ENCODE data around the gene KRTAP12-3. TPM values are rescaled to one million over a fixed set of nuclear protein-coding genes. Genes with fewer than 3 reads are reported as not detected.

KRTAP12-3 gene
- total RNA-seq, 1 experiment from 2014 or later = not detected

DNA sequence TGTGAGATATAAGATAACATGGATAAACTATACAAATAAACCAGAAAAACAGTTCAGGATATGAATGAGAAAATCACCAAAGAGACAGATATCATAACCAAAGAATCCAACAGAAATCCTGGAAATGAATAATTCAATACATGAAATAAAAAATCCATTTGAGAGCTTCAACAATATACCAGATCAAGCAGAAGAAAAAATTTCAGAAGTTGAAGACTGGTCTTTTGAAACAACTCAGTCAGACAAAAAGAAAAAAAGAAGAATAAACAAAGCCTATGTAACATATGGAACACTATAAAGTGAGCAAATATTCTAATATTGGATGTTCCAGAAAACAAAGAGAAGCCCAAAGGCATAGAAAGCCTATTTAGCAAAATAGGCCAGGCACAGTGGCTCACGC, 14.2 kb downstream of the KRTAP12-3 start:
- H3K4me1 Mint-ChIP-seq = peaks cover 3% of the 10 kb centered on the region; the same call in 1 of the 2 replicates
- CTCF ChIA-PET = no interaction called here
- ATAC-seq = no peak

DNA sequence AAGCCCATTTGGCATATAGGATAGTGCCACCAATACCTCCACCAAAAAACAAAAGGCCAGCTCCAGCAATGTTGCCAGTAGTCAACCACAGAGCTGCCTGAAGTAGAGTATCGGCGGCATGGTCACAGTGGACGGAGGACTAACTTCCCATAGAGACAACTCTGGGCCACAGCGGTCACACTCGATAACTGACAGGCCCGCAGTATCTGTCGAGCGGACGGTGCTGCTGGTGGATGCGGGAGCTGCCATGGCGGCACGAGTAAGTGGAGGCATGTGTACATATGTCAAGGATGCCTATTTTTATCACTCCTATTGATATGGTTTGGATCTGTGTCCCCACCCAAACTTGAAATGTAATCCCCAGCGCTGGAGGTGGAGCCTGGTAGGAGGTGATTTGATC, 20.1 kb downstream of the KRTAP12-3 start:
- CTCF ChIA-PET = no interaction called here
- peaks cover 2% of the 10 kb centered on the region for H3K36me3 Mint-ChIP-seq
- POLR2A ChIA-PET = no interaction called here
- peaks cover 5% of the 10 kb centered on the region; the same call in 1 of the 2 replicates for H3K27me3 Mint-ChIP-seq (ENCODE audit: low read depth)
- H3K4me3 Mint-ChIP-seq = no peak overlapping the region
- DNase-seq (ENCODE audit: low spot score) (no peak), ATAC-seq (no peak)
- TF ChIP-seq SP1 (CRISPR knock-in tag; conservative IDR thresholded peaks at IDR 0.05) = no peak
- no peak for TF ChIP-seq FOXJ3 (CRISPR knock-in tag; IDR thresholded peaks at IDR 0.05; ENCODE audit: borderline replicate concordance)
- TF ChIP-seq, protein P1, sequence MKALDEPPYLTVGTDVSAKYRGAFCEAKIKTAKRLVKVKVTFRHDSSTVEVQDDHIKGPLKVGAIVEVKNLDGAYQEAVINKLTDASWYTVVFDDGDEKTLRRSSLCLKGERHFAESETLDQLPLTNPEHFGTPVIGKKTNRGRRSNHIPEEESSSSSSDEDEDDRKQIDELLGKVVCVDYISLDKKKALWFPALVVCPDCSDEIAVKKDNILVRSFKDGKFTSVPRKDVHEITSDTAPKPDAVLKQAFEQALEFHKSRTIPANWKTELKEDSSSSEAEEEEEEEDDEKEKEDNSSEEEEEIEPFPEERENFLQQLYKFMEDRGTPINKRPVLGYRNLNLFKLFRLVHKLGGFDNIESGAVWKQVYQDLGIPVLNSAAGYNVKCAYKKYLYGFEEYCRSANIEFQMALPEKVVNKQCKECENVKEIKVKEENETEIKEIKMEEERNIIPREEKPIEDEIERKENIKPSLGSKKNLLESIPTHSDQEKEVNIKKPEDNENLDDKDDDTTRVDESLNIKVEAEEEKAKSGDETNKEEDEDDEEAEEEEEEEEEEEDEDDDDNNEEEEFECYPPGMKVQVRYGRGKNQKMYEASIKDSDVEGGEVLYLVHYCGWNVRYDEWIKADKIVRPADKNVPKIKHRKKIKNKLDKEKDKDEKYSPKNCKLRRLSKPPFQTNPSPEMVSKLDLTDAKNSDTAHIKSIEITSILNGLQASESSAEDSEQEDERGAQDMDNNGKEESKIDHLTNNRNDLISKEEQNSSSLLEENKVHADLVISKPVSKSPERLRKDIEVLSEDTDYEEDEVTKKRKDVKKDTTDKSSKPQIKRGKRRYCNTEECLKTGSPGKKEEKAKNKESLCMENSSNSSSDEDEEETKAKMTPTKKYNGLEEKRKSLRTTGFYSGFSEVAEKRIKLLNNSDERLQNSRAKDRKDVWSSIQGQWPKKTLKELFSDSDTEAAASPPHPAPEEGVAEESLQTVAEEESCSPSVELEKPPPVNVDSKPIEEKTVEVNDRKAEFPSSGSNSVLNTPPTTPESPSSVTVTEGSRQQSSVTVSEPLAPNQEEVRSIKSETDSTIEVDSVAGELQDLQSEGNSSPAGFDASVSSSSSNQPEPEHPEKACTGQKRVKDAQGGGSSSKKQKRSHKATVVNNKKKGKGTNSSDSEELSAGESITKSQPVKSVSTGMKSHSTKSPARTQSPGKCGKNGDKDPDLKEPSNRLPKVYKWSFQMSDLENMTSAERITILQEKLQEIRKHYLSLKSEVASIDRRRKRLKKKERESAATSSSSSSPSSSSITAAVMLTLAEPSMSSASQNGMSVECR (CRISPR knock-in tag; IDR thresholded peaks at IDR 0.05; ENCODE audit: borderline replicate concordance) = no peak
- no peak for TF ChIP-seq CREB1 (CRISPR knock-in tag; IDR thresholded peaks at IDR 0.05)
- no peak for TF ChIP-seq MYBL2 (CRISPR knock-in tag; IDR thresholded peaks at IDR 0.05)
- TF ChIP-seq, protein P2, sequence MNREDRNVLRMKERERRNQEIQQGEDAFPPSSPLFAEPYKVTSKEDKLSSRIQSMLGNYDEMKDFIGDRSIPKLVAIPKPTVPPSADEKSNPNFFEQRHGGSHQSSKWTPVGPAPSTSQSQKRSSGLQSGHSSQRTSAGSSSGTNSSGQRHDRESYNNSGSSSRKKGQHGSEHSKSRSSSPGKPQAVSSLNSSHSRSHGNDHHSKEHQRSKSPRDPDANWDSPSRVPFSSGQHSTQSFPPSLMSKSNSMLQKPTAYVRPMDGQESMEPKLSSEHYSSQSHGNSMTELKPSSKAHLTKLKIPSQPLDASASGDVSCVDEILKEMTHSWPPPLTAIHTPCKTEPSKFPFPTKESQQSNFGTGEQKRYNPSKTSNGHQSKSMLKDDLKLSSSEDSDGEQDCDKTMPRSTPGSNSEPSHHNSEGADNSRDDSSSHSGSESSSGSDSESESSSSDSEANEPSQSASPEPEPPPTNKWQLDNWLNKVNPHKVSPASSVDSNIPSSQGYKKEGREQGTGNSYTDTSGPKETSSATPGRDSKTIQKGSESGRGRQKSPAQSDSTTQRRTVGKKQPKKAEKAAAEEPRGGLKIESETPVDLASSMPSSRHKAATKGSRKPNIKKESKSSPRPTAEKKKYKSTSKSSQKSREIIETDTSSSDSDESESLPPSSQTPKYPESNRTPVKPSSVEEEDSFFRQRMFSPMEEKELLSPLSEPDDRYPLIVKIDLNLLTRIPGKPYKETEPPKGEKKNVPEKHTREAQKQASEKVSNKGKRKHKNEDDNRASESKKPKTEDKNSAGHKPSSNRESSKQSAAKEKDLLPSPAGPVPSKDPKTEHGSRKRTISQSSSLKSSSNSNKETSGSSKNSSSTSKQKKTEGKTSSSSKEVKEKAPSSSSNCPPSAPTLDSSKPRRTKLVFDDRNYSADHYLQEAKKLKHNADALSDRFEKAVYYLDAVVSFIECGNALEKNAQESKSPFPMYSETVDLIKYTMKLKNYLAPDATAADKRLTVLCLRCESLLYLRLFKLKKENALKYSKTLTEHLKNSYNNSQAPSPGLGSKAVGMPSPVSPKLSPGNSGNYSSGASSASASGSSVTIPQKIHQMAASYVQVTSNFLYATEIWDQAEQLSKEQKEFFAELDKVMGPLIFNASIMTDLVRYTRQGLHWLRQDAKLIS (CRISPR knock-in tag; IDR thresholded peaks at IDR 0.05; ENCODE audit: borderline replicate concordance) = no peak
- TF ChIP-seq SMAD3 (CRISPR knock-in tag; IDR thresholded peaks at IDR 0.05; ENCODE audit: borderline replicate concordance) = no peak
- TF ChIP-seq, protein P3, sequence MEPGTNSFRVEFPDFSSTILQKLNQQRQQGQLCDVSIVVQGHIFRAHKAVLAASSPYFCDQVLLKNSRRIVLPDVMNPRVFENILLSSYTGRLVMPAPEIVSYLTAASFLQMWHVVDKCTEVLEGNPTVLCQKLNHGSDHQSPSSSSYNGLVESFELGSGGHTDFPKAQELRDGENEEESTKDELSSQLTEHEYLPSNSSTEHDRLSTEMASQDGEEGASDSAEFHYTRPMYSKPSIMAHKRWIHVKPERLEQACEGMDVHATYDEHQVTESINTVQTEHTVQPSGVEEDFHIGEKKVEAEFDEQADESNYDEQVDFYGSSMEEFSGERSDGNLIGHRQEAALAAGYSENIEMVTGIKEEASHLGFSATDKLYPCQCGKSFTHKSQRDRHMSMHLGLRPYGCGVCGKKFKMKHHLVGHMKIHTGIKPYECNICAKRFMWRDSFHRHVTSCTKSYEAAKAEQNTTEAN (CRISPR knock-in tag; IDR thresholded peaks at IDR 0.05) = no peak
- TF ChIP-seq ZNF416 (CRISPR knock-in tag; IDR thresholded peaks at IDR 0.05) = no peak
- TF ChIP-seq, protein P4, sequence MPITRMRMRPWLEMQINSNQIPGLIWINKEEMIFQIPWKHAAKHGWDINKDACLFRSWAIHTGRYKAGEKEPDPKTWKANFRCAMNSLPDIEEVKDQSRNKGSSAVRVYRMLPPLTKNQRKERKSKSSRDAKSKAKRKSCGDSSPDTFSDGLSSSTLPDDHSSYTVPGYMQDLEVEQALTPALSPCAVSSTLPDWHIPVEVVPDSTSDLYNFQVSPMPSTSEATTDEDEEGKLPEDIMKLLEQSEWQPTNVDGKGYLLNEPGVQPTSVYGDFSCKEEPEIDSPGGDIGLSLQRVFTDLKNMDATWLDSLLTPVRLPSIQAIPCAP (CRISPR knock-in tag; IDR thresholded peaks at IDR 0.05) = no peak
- TF ChIP-seq ZNF138 (CRISPR knock-in tag; conservative IDR thresholded peaks at IDR 0.05) = no peak
- no peak for TF ChIP-seq SMAD4 (CRISPR knock-in tag; IDR thresholded peaks at IDR 0.05)
- TF ChIP-seq EMX1 (CRISPR knock-in tag; IDR thresholded peaks at IDR 0.05) = no peak
- TF ChIP-seq ESRRA (CRISPR knock-in tag; IDR thresholded peaks at IDR 0.05; ENCODE audit: borderline replicate concordance) = no peak
- TF ChIP-seq, protein P5, sequence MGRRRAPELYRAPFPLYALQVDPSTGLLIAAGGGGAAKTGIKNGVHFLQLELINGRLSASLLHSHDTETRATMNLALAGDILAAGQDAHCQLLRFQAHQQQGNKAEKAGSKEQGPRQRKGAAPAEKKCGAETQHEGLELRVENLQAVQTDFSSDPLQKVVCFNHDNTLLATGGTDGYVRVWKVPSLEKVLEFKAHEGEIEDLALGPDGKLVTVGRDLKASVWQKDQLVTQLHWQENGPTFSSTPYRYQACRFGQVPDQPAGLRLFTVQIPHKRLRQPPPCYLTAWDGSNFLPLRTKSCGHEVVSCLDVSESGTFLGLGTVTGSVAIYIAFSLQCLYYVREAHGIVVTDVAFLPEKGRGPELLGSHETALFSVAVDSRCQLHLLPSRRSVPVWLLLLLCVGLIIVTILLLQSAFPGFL (CRISPR knock-in tag; IDR thresholded peaks at IDR 0.05; ENCODE audit: borderline replicate concordance) = no peak
- TF ChIP-seq, protein P6, sequence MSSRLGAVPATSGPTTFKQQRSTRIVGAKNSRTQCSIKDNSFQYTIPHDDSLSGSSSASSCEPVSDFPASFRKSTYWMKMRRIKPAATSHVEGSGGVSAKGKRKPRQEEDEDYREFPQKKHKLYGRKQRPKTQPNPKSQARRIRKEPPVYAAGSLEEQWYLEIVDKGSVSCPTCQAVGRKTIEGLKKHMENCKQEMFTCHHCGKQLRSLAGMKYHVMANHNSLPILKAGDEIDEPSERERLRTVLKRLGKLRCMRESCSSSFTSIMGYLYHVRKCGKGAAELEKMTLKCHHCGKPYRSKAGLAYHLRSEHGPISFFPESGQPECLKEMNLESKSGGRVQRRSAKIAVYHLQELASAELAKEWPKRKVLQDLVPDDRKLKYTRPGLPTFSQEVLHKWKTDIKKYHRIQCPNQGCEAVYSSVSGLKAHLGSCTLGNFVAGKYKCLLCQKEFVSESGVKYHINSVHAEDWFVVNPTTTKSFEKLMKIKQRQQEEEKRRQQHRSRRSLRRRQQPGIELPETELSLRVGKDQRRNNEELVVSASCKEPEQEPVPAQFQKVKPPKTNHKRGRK (CRISPR knock-in tag; IDR thresholded peaks at IDR 0.05; ENCODE audit: borderline replicate concordance) = no peak
- TF ChIP-seq, protein P7, sequence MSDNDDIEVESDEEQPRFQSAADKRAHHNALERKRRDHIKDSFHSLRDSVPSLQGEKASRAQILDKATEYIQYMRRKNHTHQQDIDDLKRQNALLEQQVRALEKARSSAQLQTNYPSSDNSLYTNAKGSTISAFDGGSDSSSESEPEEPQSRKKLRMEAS (CRISPR knock-in tag; IDR thresholded peaks at IDR 0.05) = no peak
- H3K9me3 Mint-ChIP-seq = peaks cover 11% of the 10 kb centered on the region
- peaks cover under 1% of the 10 kb centered on the region; the same call in 1 of the 2 replicates for H3K4me1 Mint-ChIP-seq
- no peak overlapping the region for H3K27ac Mint-ChIP-seq

More for the DNA sequence above, 14.2 kb downstream of the KRTAP12-3 start:
- Mint-ChIP-seq H3K4me3 (no peak overlapping the region), H3K36me3 (peaks cover 47% of the 10 kb centered on the region), H3K27me3 (ENCODE audit: low read depth) (peaks cover 7% of the 10 kb centered on the region), H3K9me3 (peaks cover 54% of the 10 kb centered on the region), H3K27ac (no peak overlapping the region)
- DNase-seq (ENCODE audit: low spot score) = no peak
- TF ChIP-seq, protein P3 (CRISPR knock-in tag; IDR thresholded peaks at IDR 0.05) = no peak
- no peak for TF ChIP-seq SMAD4 (CRISPR knock-in tag; IDR thresholded peaks at IDR 0.05)
- TF ChIP-seq TEAD4 (CRISPR knock-in tag; IDR thresholded peaks at IDR 0.05) = no peak
- POLR2A ChIA-PET = no interaction called here

Measured in WTC11 (cell line).